K562 (cell line): Measurements from ENCODE around the gene ARFGAP1. TPM values are rescaled to one million over a fixed set of nuclear protein-coding genes. Genes with fewer than 3 reads are reported as not detected.

ENCODE experiments used
- DDX20 ChIP-seq: fragments of 450-650 bp; IDR thresholded peaks from 2 replicates; pipeline ENCODE4 v1.6.1; 2016; ENCODE audit warnings: missing genetic modification characterization, low read depth, mild to moderate bottlenecking, missing compliant biosample characterization, moderate library complexity
- DMBX1 ChIP-seq: fragments of 250-450 bp; sonication (Bioruptor Pico); IDR thresholded peaks from 2 replicates; pipeline ENCODE4 v1.8.0; 2022; ENCODE audit warnings: inconsistent platforms, mild to moderate bottlenecking, moderate library complexity, borderline replicate concordance
- GTF2A2 ChIP-seq: IDR thresholded peaks from 2 replicates; pipeline ENCODE4 v1.6.1; 2016; ENCODE audit warnings: mild to moderate bottlenecking, missing genetic modification characterization, missing compliant biosample characterization
- HNRNPH1 ChIP-seq: fragments of 200-400 bp; formaldehyde crosslinking; optimal IDR thresholded peaks from 2 replicates; pipeline ENCODE3; 2017; ENCODE audit warnings: low read depth, mild to moderate bottlenecking, low read length, moderate library complexity
- HSF4 ChIP-seq: fragments of 250-450 bp; sonication (Bioruptor Pico); IDR thresholded peaks from 2 replicates; pipeline ENCODE4 v2.1.2; 2022; ENCODE audit warnings: mild to moderate bottlenecking, moderate library complexity, borderline replicate concordance
- SAFB ChIP-seq: fragments of 200-400 bp; formaldehyde crosslinking; IDR thresholded peaks from 2 replicates; pipeline ENCODE4 v1.6.1; 2017; ENCODE audit warnings: low read depth, low read length, borderline replicate concordance
- ZBTB17 ChIP-seq: fragments of 450-650 bp; formaldehyde crosslinking; IDR thresholded peaks from 2 replicates; pipeline ENCODE4 v1.4.0; 2020; ENCODE audit warnings: mild to moderate bottlenecking
- ZKSCAN3 ChIP-seq: fragments of 250-450 bp; sonication (Bioruptor Pico); IDR thresholded peaks from 2 replicates; pipeline ENCODE4 v1.4.0; 2020
- ZNF197 ChIP-seq: fragments of 200-800 bp; sonication (Bioruptor generic); IDR thresholded peaks from 2 replicates; pipeline ENCODE4 v1.6.1; 2016; ENCODE audit warnings: low read depth, missing genetic modification characterization, missing compliant biosample characterization
- ZNF696 ChIP-seq: fragments of 250-450 bp; sonication (Bioruptor Pico); conservative IDR thresholded peaks from 2 replicates; pipeline ENCODE4 v1.4.0; 2020; ENCODE audit warnings: mild to moderate bottlenecking, moderate library complexity
- ZNF75A ChIP-seq: fragments of 450-650 bp; formaldehyde crosslinking; IDR thresholded peaks from 2 replicates; pipeline ENCODE4 v1.4.0; 2020; ENCODE audit warnings: mild to moderate bottlenecking
- ZNF785 ChIP-seq: fragments of 250-450 bp; sonication (Bioruptor Pico); IDR thresholded peaks from 2 replicates; pipeline ENCODE4 v1.4.0; 2020; ENCODE audit warnings: mild to moderate bottlenecking
- polyA plus RNA-seq, 8 experiments: library from polyadenylated mRNA; depleted of rRNA in 4 of 8; stranded (reverse) in 5 of 8; unstranded in 3 of 8; fragments of >200 nt; fragmentation: Nextera tagmentation in 2 of 8; fragmentation: Illumina TruSeq in 1 of 8; extraction: Ambion mirVana in 2 of 8; extraction: Trizol in 1 of 8; gene quantifications; 2 replicates each; pipeline versions ENCODE4 v1.2.1 to v1.2.3, GENCODE V29; 2011 to 2014; ENCODE audit warnings: inconsistent platforms in 1 of 8, missing spikeins in 1 of 8
- total RNA-seq, 7 experiments: library from RNA; depleted of rRNA in 6 of 7; stranded (reverse); fragments of >200 nt in 6 of 7; fragmentation: Illumina TruSeq in 2 of 7; extraction: Trizol in 2 of 7; gene quantifications; 2 replicates each; pipeline versions ENCODE4 v1.2.1 to v1.2.3, GENCODE V29; 2011 to 2021; ENCODE audit warnings: low replicate concordance in 1 of 7
- TF ChIP-seq, protein P1 (sequence below): fragments of 250-450 bp; sonication (Bioruptor Pico); IDR thresholded peaks from 2 replicates; pipeline ENCODE4 v1.4.0; 2020; ENCODE audit warnings: mild to moderate bottlenecking, moderate library complexity
- TF ChIP-seq, protein P2 (sequence below): fragments of 250-450 bp; sonication (Bioruptor Pico); IDR thresholded peaks from 2 replicates; pipeline ENCODE4 v1.4.0; 2020
- TF ChIP-seq, protein P3 (sequence below): sonication (generic); formaldehyde crosslinking; IDR thresholded peaks from 2 replicates; pipeline ENCODE4 v1.8.0; 2023; ENCODE audit warnings: mild to moderate bottlenecking, missing genetic modification reagents

ARFGAP1 gene
- total and polyA plus RNA-seq, 9 of the 15 experiments (the other 6 are each of a cell fraction or from before 2014, with no cell fraction given): 0.53 to 102 (median 33.5) TPM

DNA sequence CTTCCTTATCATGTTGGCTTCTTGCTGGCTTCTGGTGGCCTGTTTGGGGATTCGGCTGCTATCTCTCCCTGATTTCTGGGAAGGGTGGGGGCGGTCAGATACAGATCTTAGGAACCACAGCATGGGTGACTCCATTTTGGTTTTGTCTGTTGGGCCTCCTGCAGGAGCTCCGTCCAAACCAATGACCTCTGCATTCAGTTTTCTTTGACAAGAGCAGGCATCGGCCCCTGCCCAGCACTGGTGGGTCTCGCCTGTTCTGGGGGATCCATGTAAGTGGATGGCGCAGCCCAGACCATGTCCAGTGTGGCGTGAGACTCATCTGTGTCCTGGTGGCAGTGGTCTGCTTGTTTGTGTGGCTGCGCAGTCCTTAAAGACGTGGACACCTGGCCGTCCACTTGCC, 8.6 kb upstream of the ARFGAP1 start (continued):
- TF ChIP-seq HSF4 (CRISPR knock-in tag): peak; percentile 88; the same call in 1 of the 2 replicates
- TF ChIP-seq GTF2A2 (tag): 0 out of 2 replicates have a peak, but pooled peaks have one; percentile 37
- peak; percentile 91 for TF ChIP-seq ZNF197 (CRISPR knock-in tag)
- peak; percentile 88 for TF ChIP-seq ZBTB17 (CRISPR knock-in tag)
- peak; percentile 93 for TF ChIP-seq DMBX1 (CRISPR knock-in tag)
- TF ChIP-seq, protein P1, sequence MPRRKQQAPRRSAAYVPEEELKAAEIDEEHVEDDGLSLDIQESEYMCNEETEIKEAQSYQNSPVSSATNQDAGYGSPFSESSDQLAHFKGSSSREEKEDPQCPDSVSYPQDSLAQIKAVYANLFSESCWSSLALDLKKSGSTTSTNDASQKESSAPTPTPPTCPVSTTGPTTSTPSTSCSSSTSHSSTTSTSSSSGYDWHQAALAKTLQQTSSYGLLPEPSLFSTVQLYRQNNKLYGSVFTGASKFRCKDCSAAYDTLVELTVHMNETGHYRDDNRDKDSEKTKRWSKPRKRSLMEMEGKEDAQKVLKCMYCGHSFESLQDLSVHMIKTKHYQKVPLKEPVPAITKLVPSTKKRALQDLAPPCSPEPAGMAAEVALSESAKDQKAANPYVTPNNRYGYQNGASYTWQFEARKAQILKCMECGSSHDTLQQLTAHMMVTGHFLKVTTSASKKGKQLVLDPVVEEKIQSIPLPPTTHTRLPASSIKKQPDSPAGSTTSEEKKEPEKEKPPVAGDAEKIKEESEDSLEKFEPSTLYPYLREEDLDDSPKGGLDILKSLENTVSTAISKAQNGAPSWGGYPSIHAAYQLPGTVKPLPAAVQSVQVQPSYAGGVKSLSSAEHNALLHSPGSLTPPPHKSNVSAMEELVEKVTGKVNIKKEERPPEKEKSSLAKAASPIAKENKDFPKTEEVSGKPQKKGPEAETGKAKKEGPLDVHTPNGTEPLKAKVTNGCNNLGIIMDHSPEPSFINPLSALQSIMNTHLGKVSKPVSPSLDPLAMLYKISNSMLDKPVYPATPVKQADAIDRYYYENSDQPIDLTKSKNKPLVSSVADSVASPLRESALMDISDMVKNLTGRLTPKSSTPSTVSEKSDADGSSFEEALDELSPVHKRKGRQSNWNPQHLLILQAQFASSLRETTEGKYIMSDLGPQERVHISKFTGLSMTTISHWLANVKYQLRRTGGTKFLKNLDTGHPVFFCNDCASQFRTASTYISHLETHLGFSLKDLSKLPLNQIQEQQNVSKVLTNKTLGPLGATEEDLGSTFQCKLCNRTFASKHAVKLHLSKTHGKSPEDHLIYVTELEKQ (CRISPR knock-in tag): peak; percentile 92
- TF ChIP-seq ZNF696: no peak
- TF ChIP-seq DDX20 (tag): peak; percentile 86
- TF ChIP-seq, protein P2, sequence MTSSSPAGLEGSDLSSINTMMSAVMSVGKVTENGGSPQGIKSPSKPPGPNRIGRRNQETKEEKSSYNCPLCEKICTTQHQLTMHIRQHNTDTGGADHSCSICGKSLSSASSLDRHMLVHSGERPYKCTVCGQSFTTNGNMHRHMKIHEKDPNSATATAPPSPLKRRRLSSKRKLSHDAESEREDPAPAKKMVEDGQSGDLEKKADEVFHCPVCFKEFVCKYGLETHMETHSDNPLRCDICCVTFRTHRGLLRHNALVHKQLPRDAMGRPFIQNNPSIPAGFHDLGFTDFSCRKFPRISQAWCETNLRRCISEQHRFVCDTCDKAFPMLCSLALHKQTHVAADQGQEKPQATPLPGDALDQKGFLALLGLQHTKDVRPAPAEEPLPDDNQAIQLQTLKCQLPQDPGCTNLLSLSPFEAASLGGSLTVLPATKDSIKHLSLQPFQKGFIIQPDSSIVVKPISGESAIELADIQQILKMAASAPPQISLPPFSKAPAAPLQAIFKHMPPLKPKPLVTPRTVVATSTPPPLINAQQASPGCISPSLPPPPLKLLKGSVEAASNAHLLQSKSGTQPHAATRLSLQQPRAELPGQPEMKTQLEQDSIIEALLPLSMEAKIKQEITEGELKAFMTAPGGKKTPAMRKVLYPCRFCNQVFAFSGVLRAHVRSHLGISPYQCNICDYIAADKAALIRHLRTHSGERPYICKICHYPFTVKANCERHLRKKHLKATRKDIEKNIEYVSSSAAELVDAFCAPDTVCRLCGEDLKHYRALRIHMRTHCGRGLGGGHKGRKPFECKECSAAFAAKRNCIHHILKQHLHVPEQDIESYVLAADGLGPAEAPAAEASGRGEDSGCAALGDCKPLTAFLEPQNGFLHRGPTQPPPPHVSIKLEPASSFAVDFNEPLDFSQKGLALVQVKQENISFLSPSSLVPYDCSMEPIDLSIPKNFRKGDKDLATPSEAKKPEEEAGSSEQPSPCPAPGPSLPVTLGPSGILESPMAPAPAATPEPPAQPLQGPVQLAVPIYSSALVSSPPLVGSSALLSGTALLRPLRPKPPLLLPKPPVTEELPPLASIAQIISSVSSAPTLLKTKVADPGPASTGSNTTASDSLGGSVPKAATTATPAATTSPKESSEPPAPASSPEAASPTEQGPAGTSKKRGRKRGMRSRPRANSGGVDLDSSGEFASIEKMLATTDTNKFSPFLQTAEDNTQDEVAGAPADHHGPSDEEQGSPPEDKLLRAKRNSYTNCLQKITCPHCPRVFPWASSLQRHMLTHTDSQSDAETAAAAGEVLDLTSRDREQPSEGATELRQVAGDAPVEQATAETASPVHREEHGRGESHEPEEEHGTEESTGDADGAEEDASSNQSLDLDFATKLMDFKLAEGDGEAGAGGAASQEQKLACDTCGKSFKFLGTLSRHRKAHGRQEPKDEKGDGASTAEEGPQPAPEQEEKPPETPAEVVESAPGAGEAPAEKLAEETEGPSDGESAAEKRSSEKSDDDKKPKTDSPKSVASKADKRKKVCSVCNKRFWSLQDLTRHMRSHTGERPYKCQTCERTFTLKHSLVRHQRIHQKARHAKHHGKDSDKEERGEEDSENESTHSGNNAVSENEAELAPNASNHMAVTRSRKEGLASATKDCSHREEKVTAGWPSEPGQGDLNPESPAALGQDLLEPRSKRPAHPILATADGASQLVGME (CRISPR knock-in tag): 0 out of 2 replicates have a peak, but pooled peaks have one; percentile 47
- no peak for TF ChIP-seq HNRNPH1
- TF ChIP-seq ZKSCAN3 (CRISPR knock-in tag): 0 out of 2 replicates have a peak, but pooled peaks have one; percentile 54
- TF ChIP-seq ZNF75A (CRISPR knock-in tag): no peak
- TF ChIP-seq SAFB: no peak
- no peak for TF ChIP-seq ZNF785 (CRISPR knock-in tag)
- TF ChIP-seq, protein P3, sequence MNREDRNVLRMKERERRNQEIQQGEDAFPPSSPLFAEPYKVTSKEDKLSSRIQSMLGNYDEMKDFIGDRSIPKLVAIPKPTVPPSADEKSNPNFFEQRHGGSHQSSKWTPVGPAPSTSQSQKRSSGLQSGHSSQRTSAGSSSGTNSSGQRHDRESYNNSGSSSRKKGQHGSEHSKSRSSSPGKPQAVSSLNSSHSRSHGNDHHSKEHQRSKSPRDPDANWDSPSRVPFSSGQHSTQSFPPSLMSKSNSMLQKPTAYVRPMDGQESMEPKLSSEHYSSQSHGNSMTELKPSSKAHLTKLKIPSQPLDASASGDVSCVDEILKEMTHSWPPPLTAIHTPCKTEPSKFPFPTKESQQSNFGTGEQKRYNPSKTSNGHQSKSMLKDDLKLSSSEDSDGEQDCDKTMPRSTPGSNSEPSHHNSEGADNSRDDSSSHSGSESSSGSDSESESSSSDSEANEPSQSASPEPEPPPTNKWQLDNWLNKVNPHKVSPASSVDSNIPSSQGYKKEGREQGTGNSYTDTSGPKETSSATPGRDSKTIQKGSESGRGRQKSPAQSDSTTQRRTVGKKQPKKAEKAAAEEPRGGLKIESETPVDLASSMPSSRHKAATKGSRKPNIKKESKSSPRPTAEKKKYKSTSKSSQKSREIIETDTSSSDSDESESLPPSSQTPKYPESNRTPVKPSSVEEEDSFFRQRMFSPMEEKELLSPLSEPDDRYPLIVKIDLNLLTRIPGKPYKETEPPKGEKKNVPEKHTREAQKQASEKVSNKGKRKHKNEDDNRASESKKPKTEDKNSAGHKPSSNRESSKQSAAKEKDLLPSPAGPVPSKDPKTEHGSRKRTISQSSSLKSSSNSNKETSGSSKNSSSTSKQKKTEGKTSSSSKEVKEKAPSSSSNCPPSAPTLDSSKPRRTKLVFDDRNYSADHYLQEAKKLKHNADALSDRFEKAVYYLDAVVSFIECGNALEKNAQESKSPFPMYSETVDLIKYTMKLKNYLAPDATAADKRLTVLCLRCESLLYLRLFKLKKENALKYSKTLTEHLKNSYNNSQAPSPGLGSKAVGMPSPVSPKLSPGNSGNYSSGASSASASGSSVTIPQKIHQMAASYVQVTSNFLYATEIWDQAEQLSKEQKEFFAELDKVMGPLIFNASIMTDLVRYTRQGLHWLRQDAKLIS (CRISPR knock-in tag): no peak
